H1 (cell line): ENCODE data around the gene DLG1. TPM values are rescaled to one million over a fixed set of nuclear protein-coding genes. Genes with fewer than 3 reads are reported as not detected.

Experiments used
- CTCF ChIA-PET: fragments of 300-600 bp; sonication (Branson Sonifier 250); formaldehyde crosslinking; loops from one replicate; lab custom pipeline; 2021; ENCODE audit not compliant: partially characterized antibody; lab: Charles Lee
- POLR2A ChIA-PET: fragments of 300-600 bp; sonication (Branson Sonifier 250); formaldehyde crosslinking; loops from one replicate; lab custom pipeline; 2021; ENCODE audit warnings: inconsistent platforms; ENCODE audit not compliant: partially characterized antibody; lab: Charles Lee
- DNase-seq, 2 experiments: peaks; one replicate each; pipeline versions ENCODE4 v3.0.0 to v3.0.0-alpha.2; 2010 to 2022; ENCODE audit warnings: low spot score in 2 of 2, low read depth in 1 of 2, mixed read lengths in 1 of 2
- FAIRE-seq: peaks from 2 replicates; lab custom pipeline; 2011; peaks lifted over from hg19 to GRCh38; lab: Jason Lieb, UNC
- H2AFZ ChIP-seq: 2 replicates; pipeline ENCODE4 v1.8.1; 2012; ENCODE audit warnings: low read length, inconsistent platforms
- H2AK5ac ChIP-seq: 2 replicates; pipeline ENCODE4 v1.6.1; 2013; ENCODE audit warnings: low read depth, low read length
- H2BK120ac ChIP-seq: replicated peaks from 2 replicates; pipeline ENCODE3; 2013; ENCODE audit warnings: low read depth, low read length, inconsistent platforms
- H2BK12ac ChIP-seq: 2 replicates; pipeline ENCODE4 v1.6.1; 2013; ENCODE audit warnings: low read depth, low read length
- H2BK15ac ChIP-seq: 2 replicates; pipeline ENCODE4 v1.6.1; 2013; ENCODE audit warnings: low read length
- H2BK20ac ChIP-seq: 2 replicates; pipeline ENCODE4 v1.6.1; 2013; ENCODE audit warnings: low read length
- H2BK5ac ChIP-seq: 2 replicates; pipeline ENCODE4 v1.6.1; 2013; ENCODE audit warnings: low read depth, low read length
- H3K14ac ChIP-seq: 2 replicates; pipeline ENCODE4 v1.6.1; 2013; ENCODE audit warnings: inconsistent platforms; ENCODE audit not compliant: insufficient read length
- H3K18ac ChIP-seq: 2 replicates; pipeline ENCODE4 v1.6.1; 2013; ENCODE audit warnings: low read length; ENCODE audit errors: extremely low read depth
- H3K23ac ChIP-seq: 2 replicates; pipeline ENCODE4 v1.6.1; 2013; ENCODE audit warnings: inconsistent platforms; ENCODE audit not compliant: insufficient read length
- H3K23me2 ChIP-seq: 2 replicates; pipeline ENCODE4 v1.6.1; 2013; ENCODE audit warnings: low read depth, low read length
- H3K27ac ChIP-seq: 2 replicates; pipeline ENCODE4 v1.6.1; 2011; ENCODE audit warnings: low read depth, low read length, inconsistent platforms
- H3K27me3 ChIP-seq, 4 experiments: replicated peaks in 1 of 4; 1 replicate in 1 of 4; 2 replicates in 3 of 4; pipeline versions ENCODE4 v1.6.1 to v1.8.1; 2011 to 2013; ENCODE audit warnings: low read length in 3 of 4, mild to moderate bottlenecking in 3 of 4, inconsistent platforms in 2 of 4, mixed read lengths in 2 of 4, moderate library complexity in 1 of 4; ENCODE audit not compliant: control insufficient read depth in 3 of 4, insufficient read depth in 3 of 4; ENCODE audit errors: extremely low read depth in 1 of 4
- H3K36me3 ChIP-seq, 4 experiments: 2 replicates each; pipeline versions ENCODE4 v1.6.1 to v1.8.1; 2011 to 2013; ENCODE audit warnings: mild to moderate bottlenecking in 4 of 4, low read length in 3 of 4, moderate library complexity in 2 of 4, control low read depth in 1 of 4, inconsistent platforms in 1 of 4; ENCODE audit not compliant: insufficient read depth in 4 of 4, control insufficient read depth in 2 of 4
- H3K4ac ChIP-seq: replicated peaks from 2 replicates; pipeline ENCODE3; 2013; ENCODE audit warnings: low read length, low read depth, mixed read lengths, inconsistent platforms; ENCODE audit not compliant: insufficient read length
- H3K4me1 ChIP-seq, 4 experiments: replicated peaks in 1 of 4; 1 replicate in 1 of 4; 2 replicates in 3 of 4; pipeline versions ENCODE4 v1.6.1 to v1.8.1; 2011 to 2013; ENCODE audit warnings: low read length in 3 of 4, inconsistent platforms in 2 of 4, mixed read lengths in 1 of 4; ENCODE audit not compliant: insufficient read depth in 4 of 4, control insufficient read depth in 3 of 4
- H3K4me2 ChIP-seq, 2 experiments: 2 replicates each; pipeline versions ENCODE4 v1.6.1 to v1.8.1; 2011 to 2013; ENCODE audit warnings: low read depth in 2 of 2, low read length in 2 of 2, control low read depth in 1 of 2, inconsistent platforms in 1 of 2, mild to moderate bottlenecking in 1 of 2; ENCODE audit not compliant: insufficient read depth in 1 of 2
- H3K4me3 ChIP-seq, 4 experiments: fragments of 200-600, 300-600 bp in 1 of 4; sonication (generic), shearing (Covaris generic), sonication (Bioruptor Twin) in 1 of 4; 2 replicates each; pipeline versions ENCODE4 v1.5.1 to v1.8.1; 2011 to 2016; ENCODE audit warnings: low read length in 4 of 4, low read depth in 3 of 4, control low read depth in 2 of 4, inconsistent platforms in 2 of 4, mild to moderate bottlenecking in 2 of 4, mixed read lengths in 1 of 4, moderate library complexity in 1 of 4; ENCODE audit not compliant: insufficient read depth in 2 of 4; ENCODE audit errors: extremely low read depth in 1 of 4
- H3K56ac ChIP-seq: replicated peaks from 2 replicates; pipeline ENCODE3; 2013; ENCODE audit warnings: low read depth, mild to moderate bottlenecking, mixed read lengths, low read length, inconsistent platforms; ENCODE audit not compliant: insufficient read length
- H3K79me1 ChIP-seq: 2 replicates; pipeline ENCODE4 v1.6.1; 2013; ENCODE audit warnings: low read depth, low read length, control low read depth
- H3K79me2 ChIP-seq, 2 experiments: 2 replicates each; pipeline versions ENCODE4 v1.6.1 to v1.8.1; 2012 to 2013; ENCODE audit warnings: low read length in 2 of 2, mild to moderate bottlenecking in 2 of 2, inconsistent platforms in 1 of 2; ENCODE audit not compliant: insufficient read depth in 2 of 2, control insufficient read depth in 1 of 2
- H3K9ac ChIP-seq, 4 experiments: replicated peaks in 1 of 4; 1 replicate in 1 of 4; 2 replicates in 3 of 4; pipeline versions ENCODE4 v1.6.1 to v1.8.1; 2011 to 2013; ENCODE audit warnings: low read depth in 3 of 4, low read length in 3 of 4, control low read depth in 2 of 4, mild to moderate bottlenecking in 2 of 4, moderate library complexity in 2 of 4, inconsistent platforms in 1 of 4; ENCODE audit errors: extremely low read depth in 1 of 4
- H3K9me3 ChIP-seq, 2 experiments: 2 replicates each; pipeline versions ENCODE4 v1.6.1 to v1.8.1; 2012 to 2013; ENCODE audit warnings: mild to moderate bottlenecking in 2 of 2, moderate library complexity in 2 of 2, control low read depth in 1 of 2, inconsistent platforms in 1 of 2, low read depth in 1 of 2, low read length in 1 of 2, mixed read lengths in 1 of 2; ENCODE audit not compliant: insufficient read depth in 2 of 2
- H4K20me1 ChIP-seq, 2 experiments: replicated peaks in 1 of 2; 2 replicates each; pipeline versions ENCODE3 to v1.8.1; 2011 to 2013; ENCODE audit warnings: inconsistent platforms in 2 of 2, low read length in 2 of 2, mild to moderate bottlenecking in 1 of 2; ENCODE audit not compliant: insufficient read depth in 2 of 2, control insufficient read depth in 1 of 2
- H4K5ac ChIP-seq: 2 replicates; pipeline ENCODE4 v1.6.1; 2013; ENCODE audit warnings: low read length, low read depth, mixed read lengths, inconsistent platforms; ENCODE audit not compliant: insufficient read length
- H4K8ac ChIP-seq: 2 replicates; pipeline ENCODE4 v1.8.0; 2013; ENCODE audit warnings: mild to moderate bottlenecking, moderate library complexity, low read length, inconsistent platforms; ENCODE audit not compliant: insufficient read depth; ENCODE audit errors: extremely low read depth
- H4K91ac ChIP-seq: replicated peaks from 2 replicates; pipeline ENCODE3; 2013; ENCODE audit warnings: low read length, mixed read lengths, inconsistent platforms; ENCODE audit not compliant: insufficient read length
- CEBPB ChIP-seq: IDR thresholded peaks from 2 replicates; pipeline ENCODE4 v1.6.1; 2012; ENCODE audit warnings: low read depth, low read length
- RXRA ChIP-seq: IDR thresholded peaks from 2 replicates; pipeline ENCODE4 v1.6.1; 2011; ENCODE audit warnings: low read depth, mild to moderate bottlenecking, low read length, moderate library complexity; ENCODE audit not compliant: insufficient read depth
- WGBS, 2 experiments: shearing (Covaris generic) in 1 of 2; methylation state at CpG; one replicate each; pipeline versions ENCODE4 v1.1.6 to v1.1.7; 2013 to 2015; ENCODE audit warnings: low lambda C conversion rate in 2 of 2, mixed read lengths in 2 of 2, inconsistent platforms in 1 of 2, low coverage in 1 of 2, missing lambda C conversion rate in 1 of 2; ENCODE audit not compliant: insufficient replicate concordance in 2 of 2, insufficient coverage in 1 of 2, insufficient read length in 1 of 2; ENCODE audit errors: extremely low coverage in 1 of 2, missing lambda C conversion rate in 1 of 2; 5-methylcytosine and 5-hydroxymethylcytosine counted together
- polyA plus RNA-seq, 7 experiments: library from polyadenylated mRNA; depleted of rRNA in 3 of 7; stranded (reverse) in 5 of 7; unstranded in 2 of 7; fragments of >200 nt in 5 of 7; fragments of 200-250 nt in 2 of 7; gene quantifications; 1 replicate in 5 of 7; 2 replicates in 1 of 7; 4 replicates in 1 of 7; pipeline versions ENCODE4 v1.2.1 to v1.2.3, GENCODE V29; 2011 to 2013; ENCODE audit warnings: missing spikeins in 2 of 7, mixed read lengths in 2 of 7
- total RNA-seq: library from RNA; stranded (reverse); fragmentation: NEBNext Ultra II Directional; extraction: Animal tissue kit (Norgen Biotek cat#: 25700); gene quantifications from 2 replicates; pipeline ENCODE4 v1.2.1, GENCODE V29; 2021

The DLG1 gene
- total and polyA plus RNA-seq, 2 of the 8 experiments (the other 6 are each of a cell fraction or from before 2014, with no cell fraction given) = 13.4 to 78.8 TPM

DNA sequence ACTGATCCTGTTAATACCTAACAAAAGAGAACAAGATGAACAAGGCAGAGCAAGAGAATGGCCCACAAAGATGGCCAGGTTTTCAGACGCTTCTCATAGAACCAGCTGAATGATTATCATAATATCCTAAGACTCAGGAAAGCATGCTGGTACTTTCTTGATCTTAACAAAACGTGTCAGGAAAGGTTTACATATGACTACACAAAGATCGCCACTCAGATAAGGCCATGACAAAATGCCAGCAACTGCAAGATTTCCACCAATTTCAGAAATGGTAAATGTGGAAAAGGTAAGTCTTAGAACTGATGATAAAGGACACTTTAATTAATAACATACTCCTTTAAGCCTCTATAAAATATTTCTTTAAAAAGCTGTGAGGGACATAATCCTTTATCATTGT is 108.8 kb downstream of the DLG1 start:
- Histone ChIP-seq H3K4me2 (no peak overlapping the region), H2AK5ac (no peak overlapping the region), H3K23ac (no peak overlapping the region), H3K27me3 (no peaks in the 10 kb centered on the region), H3K79me1 (0 out of 2 replicates have a peak, but pooled peaks cover 3% of the 10 kb centered on the region), H3K9me3 (no peaks in the 10 kb centered on the region), H3K4ac (no peak overlapping the region), H3K4me3 (no peak overlapping the region), H4K8ac (no peak overlapping the region), H3K18ac (no peak overlapping the region), H3K4me1 (peaks cover 0 to 3% (median 0%) of the 10 kb centered on the region in 4 experiments; a peak in 1 of 7 replicates), H3K14ac (no peak overlapping the region), H2BK12ac (no peak overlapping the region), H4K5ac (no peak overlapping the region), H2BK5ac (no peak overlapping the region), H3K56ac (no peak overlapping the region), H4K20me1 (peaks cover 0 to 2% of the 10 kb centered on the region in 2 experiments), H2BK15ac (no peak overlapping the region), H3K79me2 (peaks cover 0 to 35% of the 10 kb centered on the region in 2 experiments; a peak in 2 of 4 replicates), H2AFZ (no peak overlapping the region), H4K91ac (no peak overlapping the region), H3K36me3 (no peaks in the 10 kb centered on the region; a peak in 3 of 8 replicates), H2BK120ac (no peak overlapping the region), H3K27ac (no peak overlapping the region), H2BK20ac (no peak overlapping the region), H3K23me2 (no peaks in the 10 kb centered on the region), H3K9ac (no peak overlapping the region)
- ChIA-PET POLR2A (interaction anchor here (1.2 kb wide), 1 partner anchor 154 kb away, joined by 3 read pairs; no protein-coding TSS in a partner anchor), CTCF (interaction anchor here (1.3 kb wide), 1 partner anchor 10 kb away, joined by 4 read pairs; no protein-coding TSS in a partner anchor)
- FAIRE-seq = no peak
- TF ChIP-seq RXRA (no peak), CEBPB (no peak)
- WGBS, 2 experiments = 82% methylated on average over 3 of the region's 3 CpGs; no CpG with 5 or more reads in 1 of the 2 experiments
- no peak for DNase-seq
